DOHH2 (cell line): ENCODE data around the gene MAGI1.

ENCODE experiments used
- H3F3A ChIP-seq: fragments of 200-600 bp; sonication (generic), shearing (Covaris generic); 2 replicates; pipeline ENCODE4 v1.6.0; 2016; ENCODE audit warnings: antibody characterized with exemption, mild to moderate bottlenecking; ENCODE audit not compliant: control insufficient read depth, insufficient read depth
- H3K27ac ChIP-seq: fragments of 200-600 bp; sonication (generic); 2 replicates; pipeline ENCODE4 v1.5.1; 2014; ENCODE audit warnings: low read depth, mild to moderate bottlenecking, low read length, moderate library complexity
- H3K27me3 ChIP-seq: fragments of 200-600 bp; sonication (generic); 2 replicates; pipeline ENCODE4 v1.6.1; 2014; ENCODE audit warnings: mild to moderate bottlenecking, low read length, mixed read lengths; ENCODE audit not compliant: control insufficient read depth
- H3K36me3 ChIP-seq: fragments of 200-600 bp; sonication (generic); 2 replicates; pipeline ENCODE4 v1.6.1; 2014; ENCODE audit warnings: mild to moderate bottlenecking, low read length, moderate library complexity, mixed read lengths; ENCODE audit not compliant: control insufficient read depth
- H3K4me1 ChIP-seq: fragments of 200-600 bp; sonication (generic); 2 replicates; pipeline ENCODE4 v1.6.1; 2014; ENCODE audit warnings: mild to moderate bottlenecking, low read length, mixed read lengths; ENCODE audit not compliant: control insufficient read depth
- H3K4me2 ChIP-seq: fragments of 200-600 bp; sonication (generic); 2 replicates; pipeline ENCODE4 v1.6.0; 2014; ENCODE audit warnings: mild to moderate bottlenecking, low read length, moderate library complexity
- H3K4me3 ChIP-seq: fragments of 200-600 bp; sonication (generic); 2 replicates; pipeline ENCODE4 v1.5.1; 2014; ENCODE audit warnings: mild to moderate bottlenecking, low read length, mixed read lengths
- H3K79me2 ChIP-seq: fragments of 200-600 bp; sonication (generic); 2 replicates; pipeline ENCODE4 v1.6.1; 2014; ENCODE audit warnings: mild to moderate bottlenecking, low read length, mixed read lengths; ENCODE audit not compliant: control insufficient read depth
- H3K9me2 ChIP-seq: fragments of 200-600 bp; sonication (generic); replicated peaks from 2 replicates; pipeline ENCODE4 v1.6.1; 2014; ENCODE audit warnings: mild to moderate bottlenecking, low read length, mixed read lengths; ENCODE audit not compliant: control insufficient read depth
- H3K9me3 ChIP-seq: fragments of 200-600 bp; sonication (generic); 2 replicates; pipeline ENCODE4 v1.6.1; 2014; ENCODE audit warnings: antibody characterized with exemption, low read length, mixed read lengths; ENCODE audit not compliant: control insufficient read depth, insufficient read depth
- H4K20me1 ChIP-seq: fragments of 200-600 bp; sonication (generic); 2 replicates; pipeline ENCODE4 v1.6.0; 2014; ENCODE audit warnings: low read depth, mild to moderate bottlenecking, antibody characterized with exemption, low read length, moderate library complexity; ENCODE audit not compliant: control insufficient read depth, insufficient read depth
- CTCF ChIP-seq: fragments of 200-600 bp; sonication (generic); IDR thresholded peaks from one replicate; pipeline ENCODE4 v1.5.1; 2014; ENCODE audit warnings: antibody characterized with exemption, mild to moderate bottlenecking, low read depth, low read length; ENCODE audit not compliant: poor library complexity, severe bottlenecking
- EZH2phosphoT487 ChIP-seq: fragments of 200-600 bp; sonication (generic); IDR thresholded peaks from 2 replicates; pipeline ENCODE4 v1.6.1; 2017; ENCODE audit warnings: borderline replicate concordance, mild to moderate bottlenecking, antibody characterized with exemption, low read length, moderate library complexity, mixed read lengths

MAGI1 gene

DNA sequence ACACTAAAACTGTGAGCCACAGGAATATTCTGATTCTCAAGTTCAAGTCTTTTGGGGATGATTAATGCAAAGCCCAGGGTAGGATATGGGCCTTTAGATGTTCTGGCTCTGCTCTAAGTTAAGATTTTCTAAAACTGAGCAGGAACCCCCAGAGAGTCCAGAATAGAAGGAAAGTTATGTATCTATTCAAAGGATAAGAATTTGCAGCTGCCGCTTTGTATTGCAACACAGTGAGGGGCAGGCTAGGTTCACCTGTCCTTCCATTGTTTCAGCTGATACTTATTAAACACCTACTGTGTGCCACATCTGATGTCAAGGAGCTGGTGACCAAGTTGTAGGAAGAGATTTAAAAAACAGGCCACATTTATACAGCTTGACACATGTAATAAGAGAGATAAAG is 290.4 kb downstream of the MAGI1 start:
- H3F3A ChIP-seq = no peaks in the 10 kb centered on the region
- no peaks in the 10 kb centered on the region for H4K20me1 ChIP-seq
- H3K79me2 ChIP-seq = no peaks in the 10 kb centered on the region
- H3K27me3 ChIP-seq = no peaks in the 10 kb centered on the region
- no peak overlapping the region for H3K27ac ChIP-seq
- no peaks in the 10 kb centered on the region for H3K4me1 ChIP-seq
- no peaks in the 10 kb centered on the region for H3K36me3 ChIP-seq
- no peak overlapping the region for H3K4me3 ChIP-seq
- TF ChIP-seq EZH2phosphoT487 (no peak), CTCF (no peak)
- no peaks in the 10 kb centered on the region for H3K9me3 ChIP-seq
- H3K9me2 ChIP-seq = no peaks in the 10 kb centered on the region
- no peak overlapping the region for H3K4me2 ChIP-seq

- Histone ChIP-seq H3K4me3 (no peak overlapping the region), H4K20me1 (no peaks in the 10 kb centered on the region), H3K4me2 (no peak overlapping the region), H3K79me2 (no peaks in the 10 kb centered on the region), H3K27ac (no peak overlapping the region), H3K9me2 (no peaks in the 10 kb centered on the region), H3K4me1 (no peaks in the 10 kb centered on the region), H3F3A (no peaks in the 10 kb centered on the region), H3K9me3 (no peaks in the 10 kb centered on the region), H3K36me3 (no peaks in the 10 kb centered on the region), H3K27me3 (no peaks in the 10 kb centered on the region)
- TF ChIP-seq CTCF (no peak), EZH2phosphoT487 (no peak)
Observed at GRCh38 chr3:65746848-65747247, 291.9 kb downstream of the MAGI1 start.

GRCh38 chr3:65745306-65745705 is 293.4 kb downstream of the MAGI1 start:
- Histone ChIP-seq H3K9me2 (no peaks in the 10 kb centered on the region), H3F3A (no peaks in the 10 kb centered on the region), H3K27ac (no peak overlapping the region), H3K27me3 (no peaks in the 10 kb centered on the region), H3K4me2 (no peak overlapping the region), H3K79me2 (no peaks in the 10 kb centered on the region), H3K36me3 (no peaks in the 10 kb centered on the region), H3K4me1 (no peaks in the 10 kb centered on the region), H3K9me3 (no peaks in the 10 kb centered on the region), H4K20me1 (no peaks in the 10 kb centered on the region), H3K4me3 (no peak overlapping the region)
- TF ChIP-seq CTCF = no peak
- TF ChIP-seq EZH2phosphoT487 = no peak

DNA sequence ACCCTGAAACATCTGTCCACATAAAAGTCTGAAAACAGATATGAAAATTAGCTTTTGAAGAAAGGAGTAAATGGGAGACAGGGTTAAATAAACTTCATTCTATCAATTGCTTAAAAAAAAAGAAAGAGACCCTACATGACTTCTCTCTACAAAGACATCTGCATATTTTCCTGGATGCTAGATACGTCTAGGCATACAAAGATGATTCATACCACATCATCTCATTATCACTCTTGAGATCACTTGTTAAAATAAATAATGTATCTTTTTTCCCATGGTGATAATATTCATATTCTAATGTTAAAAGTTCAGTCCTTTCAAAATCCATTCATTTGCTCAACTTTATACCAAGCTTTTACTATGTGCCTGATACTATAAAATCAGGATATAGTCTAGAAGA is 295.8 kb downstream of the MAGI1 start:
- H3K4me1 ChIP-seq = no peaks in the 10 kb centered on the region
- no peak overlapping the region for H3K27ac ChIP-seq
- no peaks in the 10 kb centered on the region for H3K36me3 ChIP-seq
- no peaks in the 10 kb centered on the region for H3F3A ChIP-seq
- TF ChIP-seq EZH2phosphoT487 (no peak), CTCF (no peak)
- H3K9me2 ChIP-seq = no peaks in the 10 kb centered on the region
- H3K79me2 ChIP-seq = no peaks in the 10 kb centered on the region
- H3K9me3 ChIP-seq = no peaks in the 10 kb centered on the region
- H3K4me2 ChIP-seq = no peak overlapping the region
- no peak overlapping the region for H3K4me3 ChIP-seq
- no peaks in the 10 kb centered on the region for H3K27me3 ChIP-seq
- no peaks in the 10 kb centered on the region for H4K20me1 ChIP-seq
